Measurements from ENCODE around the gene NUP93.

DNA sequence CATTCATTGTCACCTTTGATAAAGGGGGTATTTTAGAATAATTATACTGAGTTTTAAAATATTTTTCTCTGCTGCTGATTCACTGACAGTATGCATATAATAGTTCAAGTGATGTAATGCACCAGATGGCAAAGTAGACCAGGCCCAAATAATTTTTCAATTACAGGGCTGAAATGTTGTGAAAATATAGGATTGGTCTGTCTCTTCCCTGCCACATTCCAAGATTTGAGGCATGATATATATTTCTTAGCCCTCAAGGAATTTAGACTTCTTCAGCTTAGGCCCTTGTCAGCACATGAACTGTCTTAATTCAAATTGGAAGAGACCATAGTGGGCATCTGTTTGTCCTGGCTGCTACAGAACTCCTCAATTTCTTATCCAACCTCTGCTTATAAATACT lies 95.9 kb downstream of the NUP93 start:
- TF ChIP-seq, protein P1, sequence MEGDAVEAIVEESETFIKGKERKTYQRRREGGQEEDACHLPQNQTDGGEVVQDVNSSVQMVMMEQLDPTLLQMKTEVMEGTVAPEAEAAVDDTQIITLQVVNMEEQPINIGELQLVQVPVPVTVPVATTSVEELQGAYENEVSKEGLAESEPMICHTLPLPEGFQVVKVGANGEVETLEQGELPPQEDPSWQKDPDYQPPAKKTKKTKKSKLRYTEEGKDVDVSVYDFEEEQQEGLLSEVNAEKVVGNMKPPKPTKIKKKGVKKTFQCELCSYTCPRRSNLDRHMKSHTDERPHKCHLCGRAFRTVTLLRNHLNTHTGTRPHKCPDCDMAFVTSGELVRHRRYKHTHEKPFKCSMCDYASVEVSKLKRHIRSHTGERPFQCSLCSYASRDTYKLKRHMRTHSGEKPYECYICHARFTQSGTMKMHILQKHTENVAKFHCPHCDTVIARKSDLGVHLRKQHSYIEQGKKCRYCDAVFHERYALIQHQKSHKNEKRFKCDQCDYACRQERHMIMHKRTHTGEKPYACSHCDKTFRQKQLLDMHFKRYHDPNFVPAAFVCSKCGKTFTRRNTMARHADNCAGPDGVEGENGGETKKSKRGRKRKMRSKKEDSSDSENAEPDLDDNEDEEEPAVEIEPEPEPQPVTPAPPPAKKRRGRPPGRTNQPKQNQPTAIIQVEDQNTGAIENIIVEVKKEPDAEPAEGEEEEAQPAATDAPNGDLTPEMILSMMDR (IDR thresholded peaks at IDR 0.05; ENCODE audit: poor library complexity): no peak
- TF ChIP-seq EZH2 (IDR thresholded peaks at IDR 0.05; ENCODE audit: borderline replicate concordance) (no peak), EZH2phosphoT487 (IDR thresholded peaks at IDR 0.05; ENCODE audit: low read depth, severe bottlenecking, unreplicated experiment) (no peak)

Data from hepatocyte (in vitro differentiated cells).